Lower leg skin (tissue), 3 donors: Measurements from ENCODE around the gene TUT4.

Experiments used
- POLR2A ChIP-seq, 2 donors: fragments of 450-650 bp; IDR thresholded peaks; one replicate each; pipeline ENCODE4 v1.6.1; 2016 to 2017; ENCODE audit warnings: antibody characterized with exemption in 2 of 2, mild to moderate bottlenecking in 1 of 2, moderate library complexity in 1 of 2
- TF ChIP-seq, protein P1 (sequence below), 3 donors: fragments of 450-650 bp; IDR thresholded peaks; one replicate each; pipeline ENCODE4 v1.5.1; 2016; ENCODE audit warnings: antibody characterized with exemption in 3 of 3, mild to moderate bottlenecking in 3 of 3, moderate library complexity in 2 of 3

DNA sequence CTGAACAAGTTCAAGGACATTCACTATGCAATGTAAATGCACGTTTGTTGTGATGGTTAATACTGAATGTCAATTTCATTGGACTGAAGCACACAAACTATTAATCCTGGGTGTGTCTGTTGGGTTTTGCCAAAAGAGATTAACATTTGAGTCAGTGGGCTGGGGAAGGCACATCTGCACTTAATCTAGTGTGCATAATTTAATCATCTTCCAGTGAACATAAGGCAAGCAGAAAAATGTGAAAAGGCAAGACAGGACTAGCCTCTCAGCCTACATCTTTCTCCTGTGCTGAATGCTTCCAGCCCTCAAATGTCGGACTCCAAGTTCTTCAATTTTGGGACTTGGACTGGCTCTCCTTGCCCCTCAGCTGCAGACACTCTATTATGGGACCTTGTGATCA lies 108.4 kb downstream of the TUT4 start:
- TF ChIP-seq, protein P1, sequence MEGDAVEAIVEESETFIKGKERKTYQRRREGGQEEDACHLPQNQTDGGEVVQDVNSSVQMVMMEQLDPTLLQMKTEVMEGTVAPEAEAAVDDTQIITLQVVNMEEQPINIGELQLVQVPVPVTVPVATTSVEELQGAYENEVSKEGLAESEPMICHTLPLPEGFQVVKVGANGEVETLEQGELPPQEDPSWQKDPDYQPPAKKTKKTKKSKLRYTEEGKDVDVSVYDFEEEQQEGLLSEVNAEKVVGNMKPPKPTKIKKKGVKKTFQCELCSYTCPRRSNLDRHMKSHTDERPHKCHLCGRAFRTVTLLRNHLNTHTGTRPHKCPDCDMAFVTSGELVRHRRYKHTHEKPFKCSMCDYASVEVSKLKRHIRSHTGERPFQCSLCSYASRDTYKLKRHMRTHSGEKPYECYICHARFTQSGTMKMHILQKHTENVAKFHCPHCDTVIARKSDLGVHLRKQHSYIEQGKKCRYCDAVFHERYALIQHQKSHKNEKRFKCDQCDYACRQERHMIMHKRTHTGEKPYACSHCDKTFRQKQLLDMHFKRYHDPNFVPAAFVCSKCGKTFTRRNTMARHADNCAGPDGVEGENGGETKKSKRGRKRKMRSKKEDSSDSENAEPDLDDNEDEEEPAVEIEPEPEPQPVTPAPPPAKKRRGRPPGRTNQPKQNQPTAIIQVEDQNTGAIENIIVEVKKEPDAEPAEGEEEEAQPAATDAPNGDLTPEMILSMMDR (IDR thresholded peaks at IDR 0.05) = no peak
- TF ChIP-seq POLR2A (IDR thresholded peaks at IDR 0.05) = no peak
